HG02798 (cell line): Measurements from ENCODE around the gene SGPL1.

Source experiments
- ATAC-seq: cut with Tn5 transposase; IDR thresholded peaks from one replicate; pipeline ENCODE4 v1.9.1; 2021; ENCODE audit warnings: mild to moderate bottlenecking; ENCODE audit not compliant: unreplicated experiment, poor library complexity

The SGPL1 gene

DNA sequence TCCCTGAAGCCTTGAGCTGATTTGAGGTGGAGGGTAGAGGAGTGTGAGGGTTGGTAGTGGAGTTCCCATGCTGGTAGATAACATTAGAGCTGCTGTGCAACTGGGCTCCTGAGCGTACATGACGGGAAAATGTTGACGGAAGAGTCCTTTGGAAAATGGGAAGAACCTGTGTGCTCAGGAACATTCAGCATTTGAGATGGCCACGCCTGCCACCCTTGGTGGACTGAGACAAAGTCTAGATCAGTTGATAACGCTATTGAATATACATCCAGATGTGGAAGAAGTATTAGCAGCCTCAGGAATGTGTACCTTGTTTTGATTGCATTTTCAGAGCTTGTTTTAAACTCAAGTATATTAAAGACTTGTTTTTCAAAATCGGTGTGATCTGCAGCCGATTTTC lies 56.5 kb downstream of the SGPL1 start:
- ATAC-seq = no peak

DNA sequence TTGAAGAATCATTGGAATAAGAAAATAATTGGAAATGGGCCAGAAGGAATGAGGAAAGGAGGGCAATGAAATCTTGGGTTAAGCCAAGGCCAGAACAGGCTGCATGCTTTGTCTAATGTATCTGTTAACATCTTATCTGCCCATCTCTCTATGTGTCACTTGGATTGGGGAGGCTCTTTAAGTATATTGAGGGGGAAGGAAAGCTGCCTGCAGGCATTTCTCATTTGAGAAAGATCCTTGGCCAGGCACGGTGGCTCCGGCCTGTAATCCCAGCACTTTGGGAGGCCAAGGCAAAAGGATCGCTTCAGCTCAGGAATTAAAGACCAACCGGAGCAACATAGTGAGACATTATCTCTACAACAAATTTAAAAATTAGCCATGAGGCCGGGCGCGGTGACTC lies 58.3 kb downstream of the SGPL1 start:
- ATAC-seq = no peak

DNA sequence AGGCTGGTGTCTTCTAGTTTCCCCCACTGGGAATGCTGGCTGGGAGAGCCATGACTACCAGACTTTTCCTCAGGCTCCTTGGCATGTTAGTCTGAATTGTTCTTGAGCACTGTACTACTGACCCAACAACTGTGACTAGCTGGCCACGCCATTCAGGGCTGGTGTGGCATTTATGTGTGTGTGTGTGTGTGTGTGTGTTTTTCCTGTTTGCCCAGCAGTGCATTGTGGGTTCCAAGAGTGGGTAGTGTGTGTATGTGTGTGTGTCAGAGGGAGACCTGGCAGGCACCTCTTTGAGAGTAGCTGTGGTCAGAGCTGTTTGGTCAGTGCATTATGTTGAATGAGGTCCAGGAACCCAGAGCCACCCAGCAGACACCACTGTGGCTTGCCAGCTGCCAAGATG lies 63.5 kb downstream of the SGPL1 start:
- no peak for ATAC-seq

DNA sequence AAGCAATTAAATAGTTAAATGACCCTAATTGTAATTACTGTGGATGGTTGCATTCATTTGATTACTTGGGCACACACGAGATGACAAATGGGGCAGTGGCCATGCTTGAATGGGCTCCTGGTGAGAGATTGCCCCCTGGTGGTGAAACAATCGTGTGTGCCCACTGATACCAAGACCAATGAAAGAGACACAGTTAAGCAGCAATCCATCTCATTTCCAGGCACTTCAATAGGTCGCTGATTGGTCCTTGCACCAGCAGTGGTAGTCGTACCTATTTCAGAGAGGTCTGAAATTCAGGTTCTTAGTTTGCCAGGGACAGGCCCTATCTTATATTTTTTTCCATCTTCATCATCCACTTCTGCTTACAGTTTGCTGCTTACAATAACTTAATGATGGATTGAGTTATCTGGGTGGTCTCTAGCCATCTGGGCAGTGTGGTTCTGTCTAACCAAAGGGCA lies 64.4 kb downstream of the SGPL1 start:
- ATAC-seq = no peak

DNA sequence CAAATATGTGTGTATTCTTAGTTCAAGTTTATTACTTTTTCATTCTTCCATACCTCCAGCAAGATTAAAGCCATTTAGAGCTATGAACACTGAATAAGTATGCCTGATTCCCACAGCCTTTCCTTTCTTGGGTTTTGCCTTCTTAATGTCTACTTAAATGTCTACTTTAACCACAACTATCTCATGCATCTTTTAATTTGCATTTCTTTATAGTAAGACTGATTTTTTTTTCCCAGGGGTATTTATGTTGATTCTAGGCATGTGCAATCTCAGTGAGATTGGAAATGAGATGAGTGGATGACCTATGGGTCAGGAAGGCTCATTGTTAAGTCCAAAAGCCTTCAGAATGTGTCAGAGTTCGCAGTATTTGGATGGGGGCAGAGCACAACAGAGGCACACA lies 69.0 kb downstream of the SGPL1 start:
- no peak for ATAC-seq

DNA sequence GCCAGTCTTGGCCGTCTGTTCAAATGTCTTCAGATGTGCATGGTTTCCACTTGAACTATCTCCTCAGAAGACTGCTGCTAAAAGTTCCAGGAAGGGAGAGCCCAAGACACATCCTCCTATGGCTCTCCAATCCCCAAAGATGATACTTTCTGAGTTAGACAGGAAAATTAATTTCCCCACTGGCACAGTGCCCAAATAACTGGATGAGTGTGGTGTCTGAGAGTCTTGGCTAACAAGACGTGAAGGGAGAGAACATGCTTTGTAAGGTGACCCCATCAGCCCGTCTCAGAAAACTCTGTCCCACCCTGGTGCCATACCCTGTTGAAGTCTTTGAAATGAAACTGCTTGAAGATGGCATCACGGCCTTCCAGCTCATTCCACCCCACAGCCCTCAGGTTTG lies 69.7 kb downstream of the SGPL1 start:
- ATAC-seq = no peak

DNA sequence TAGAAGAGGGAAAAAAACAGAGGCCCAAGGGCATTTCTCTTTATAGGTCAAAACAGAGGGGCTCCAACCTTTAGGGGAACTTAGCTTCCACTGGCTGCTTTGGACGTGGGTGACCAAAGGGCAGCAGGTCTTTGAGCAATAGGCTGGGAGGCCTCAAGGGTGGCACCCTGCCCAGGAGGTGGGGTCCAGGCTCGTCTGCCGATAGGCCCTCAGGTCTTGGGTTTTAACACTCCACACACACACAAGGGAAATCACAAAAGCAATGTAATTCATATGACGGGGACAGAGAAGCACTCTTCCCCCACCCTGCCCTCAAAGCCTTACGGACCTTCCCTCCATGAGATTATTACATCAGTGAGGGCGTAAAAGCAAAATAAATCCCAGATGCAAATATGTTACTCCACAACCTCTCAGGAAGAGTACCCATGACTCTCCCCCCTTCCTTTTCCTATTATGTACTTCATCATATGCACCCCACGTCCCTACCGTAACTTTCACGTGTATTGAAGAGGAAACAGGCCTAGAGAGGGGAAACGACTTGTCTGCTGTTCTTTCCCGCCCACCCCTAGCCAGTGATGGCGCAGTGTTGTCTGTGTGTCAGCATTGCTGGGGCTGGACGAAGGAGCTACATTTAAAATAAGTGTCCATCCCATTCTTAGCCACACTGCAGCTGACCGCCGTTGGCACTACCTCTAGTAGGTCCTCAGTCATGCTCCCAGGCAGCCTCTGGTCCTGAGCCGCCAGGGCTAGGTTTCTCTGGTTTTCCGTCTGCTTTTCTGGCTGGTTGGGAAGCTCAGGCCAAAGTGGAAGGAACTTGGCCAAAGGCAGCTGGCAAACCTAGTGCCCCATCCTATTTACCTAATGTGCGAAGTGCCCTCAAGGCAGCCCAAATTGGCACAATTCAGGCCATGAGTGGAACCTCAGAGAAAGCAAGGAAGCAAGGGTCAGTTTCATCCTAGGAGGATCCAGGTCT lies 70.5 kb downstream of the SGPL1 start:
- ATAC-seq = no peak

DNA sequence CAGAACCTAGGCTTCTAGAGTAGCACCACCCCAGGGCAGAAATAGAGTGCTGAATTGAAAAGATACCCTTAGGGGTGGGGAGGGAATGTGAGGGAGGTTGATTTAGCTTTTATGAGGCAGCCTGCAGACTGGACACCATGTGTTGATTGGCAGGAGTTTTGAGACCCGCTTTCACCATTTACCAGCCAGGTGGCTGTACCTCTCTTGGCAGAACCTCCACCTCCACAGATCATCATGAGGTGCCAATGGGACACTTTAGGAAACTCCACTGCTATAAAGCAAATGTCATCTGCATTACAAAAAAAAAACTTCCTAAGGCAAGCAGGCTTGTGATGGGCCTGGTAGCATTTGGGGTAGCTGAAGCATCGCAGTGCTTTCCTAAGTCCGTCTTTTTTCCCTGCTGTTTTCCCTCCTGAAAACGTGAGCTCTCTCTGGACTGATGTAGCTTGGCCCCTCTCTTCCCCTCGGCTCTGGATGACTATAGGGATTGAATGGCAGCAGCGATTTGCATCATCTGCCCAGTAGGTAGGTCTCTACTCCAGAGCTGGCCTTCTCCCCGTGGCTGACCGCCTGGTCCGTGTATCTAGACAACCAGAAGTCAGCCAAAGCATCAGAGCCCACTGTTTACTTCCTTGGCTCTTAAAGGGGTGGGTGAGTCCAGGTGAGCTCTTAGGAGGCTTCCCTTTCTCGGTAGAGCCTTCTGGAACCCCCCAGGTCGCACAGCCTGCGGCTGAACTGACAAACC lies 71.3 kb downstream of the SGPL1 start:
- no peak for ATAC-seq

DNA sequence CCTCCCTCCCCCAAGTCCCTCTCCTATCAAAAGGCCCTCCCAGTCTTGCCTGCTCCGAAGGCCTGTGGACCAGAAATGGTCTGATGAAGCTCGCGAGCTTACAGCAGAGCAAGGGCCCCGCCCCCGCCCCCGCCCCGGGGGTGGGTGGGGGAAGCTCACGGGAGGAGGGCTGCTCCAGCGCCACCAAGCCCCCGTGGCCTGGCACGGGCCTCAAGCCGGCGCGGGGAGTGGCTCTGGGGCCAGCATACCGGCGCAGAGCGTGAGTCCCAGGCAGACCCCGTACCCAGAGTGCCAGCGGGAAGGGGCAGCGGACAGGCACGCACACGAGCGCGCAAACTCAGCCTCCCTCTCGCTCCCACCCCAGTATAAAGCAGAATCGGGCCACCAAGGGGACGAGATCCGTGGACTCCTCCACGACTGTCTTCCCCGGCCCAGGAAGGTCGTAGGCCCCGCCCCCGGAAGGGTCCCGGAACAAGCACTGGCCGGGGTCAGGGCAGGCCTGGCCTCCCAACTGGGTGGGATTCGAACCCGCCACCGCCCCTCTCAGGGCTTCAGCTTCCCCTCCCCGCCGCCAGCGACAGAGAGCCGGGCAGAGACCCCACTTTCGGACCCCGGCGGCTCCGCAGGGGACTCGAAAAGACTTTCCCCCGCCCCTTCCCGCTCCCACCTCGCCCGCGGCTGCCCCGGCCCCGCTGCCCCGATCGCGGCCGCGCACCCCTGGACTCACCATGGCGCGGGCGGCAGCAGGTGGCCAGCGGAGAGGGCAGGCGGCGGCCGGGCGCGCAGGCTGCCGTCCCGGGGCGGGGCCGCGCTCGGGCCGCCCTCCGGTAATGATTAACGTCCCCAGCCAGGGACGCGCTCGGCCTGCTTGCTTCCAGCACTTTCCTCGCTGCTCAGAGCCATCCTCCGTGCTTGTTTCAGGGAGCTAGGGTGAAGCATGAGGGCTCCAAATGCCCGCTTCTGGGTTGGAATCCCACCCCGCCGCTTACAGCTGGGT lies 72.4 kb downstream of the SGPL1 start, which contains the start of gene PCBD1:
PCBD1 (minus strand) TSS at position 762 of the 997 bp plus-strand sequence; CDS start at position 730, 32 bp downstream.
- peak; percentile 76 for ATAC-seq

DNA sequence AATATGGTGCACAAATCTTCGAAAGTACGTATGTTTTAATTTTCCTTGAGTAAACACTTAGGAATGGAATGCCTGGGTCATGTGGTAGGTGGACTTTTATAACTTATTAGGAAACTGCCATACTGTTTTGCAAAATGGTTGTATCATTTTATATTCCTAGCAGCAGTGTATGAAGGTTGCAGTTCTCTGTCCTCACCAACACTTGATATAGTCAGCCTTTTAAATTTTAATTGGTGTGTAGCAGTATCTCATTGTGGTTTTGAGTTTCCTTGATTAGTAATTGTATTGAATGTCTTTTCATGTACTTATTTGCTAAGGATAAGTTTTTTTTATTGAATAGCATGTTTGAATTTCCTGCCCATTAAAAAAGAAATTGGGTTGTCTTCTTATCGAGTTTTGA lies 73.5 kb downstream of the SGPL1 start:
- no peak for ATAC-seq

DNA sequence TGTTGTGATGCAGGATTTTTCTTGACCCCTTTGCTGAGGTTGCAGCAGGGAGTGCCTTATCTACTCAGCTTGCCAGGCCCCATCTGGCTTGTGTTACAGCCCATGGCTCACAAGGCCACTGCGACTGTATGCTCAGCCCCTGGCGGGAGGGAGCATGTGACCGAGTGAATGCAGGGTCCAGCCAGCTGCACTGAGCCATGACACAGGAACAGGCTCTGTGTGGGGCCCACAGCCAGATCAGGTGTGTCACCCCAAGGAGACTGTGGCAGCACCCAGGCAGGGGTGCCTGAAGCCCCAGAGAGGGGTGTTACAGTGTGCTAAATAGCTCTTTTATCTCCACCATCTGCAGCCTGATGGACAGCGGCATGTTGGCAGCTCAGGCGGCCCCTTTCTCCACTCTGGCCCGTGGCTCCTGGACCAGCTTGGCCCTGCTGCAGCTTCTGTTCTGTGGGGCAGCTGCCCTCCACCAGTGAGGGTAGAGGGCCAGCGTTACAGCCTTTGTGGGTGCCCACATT lies 75.2 kb downstream of the SGPL1 start:
- no peak for ATAC-seq

DNA sequence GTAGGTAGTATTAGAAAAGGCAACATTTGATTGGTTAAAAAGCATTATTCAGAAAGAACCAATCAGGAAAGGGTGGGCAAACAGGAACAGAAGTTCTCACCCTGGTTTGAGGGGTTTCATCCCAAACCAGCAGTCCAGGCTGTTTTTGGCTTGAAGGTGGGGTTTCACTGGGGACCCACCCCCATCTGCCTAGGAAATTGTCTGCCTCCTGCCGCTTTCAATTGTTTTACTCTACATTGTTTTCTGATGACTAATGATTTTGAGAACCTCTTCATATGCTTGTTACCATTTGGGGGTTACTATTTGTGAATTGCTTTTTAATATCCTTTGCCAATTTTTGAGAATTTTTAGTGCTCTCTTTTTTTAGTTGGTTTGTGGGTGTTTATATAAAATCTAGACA lies 75.9 kb downstream of the SGPL1 start:
- no peak for ATAC-seq

DNA sequence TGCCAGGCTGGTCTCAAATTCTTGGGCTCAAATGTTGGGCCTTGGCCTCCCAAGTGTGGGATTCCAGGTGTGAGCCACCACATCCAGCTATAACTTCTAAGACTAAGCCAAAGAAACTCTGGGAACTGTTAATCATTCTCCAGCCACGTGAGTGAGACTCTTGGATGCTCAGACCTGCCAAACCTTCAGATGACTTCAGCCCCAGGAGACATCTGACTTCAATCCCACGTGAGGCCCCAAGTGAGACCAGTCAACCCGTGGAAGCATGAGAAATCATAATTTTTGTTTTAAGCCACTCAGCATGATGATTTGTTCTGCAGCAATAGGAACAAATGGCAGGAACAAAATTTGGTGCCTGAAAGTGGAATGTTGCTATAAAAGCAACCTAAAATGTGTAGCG lies 76.9 kb downstream of the SGPL1 start:
- ATAC-seq = no peak

DNA sequence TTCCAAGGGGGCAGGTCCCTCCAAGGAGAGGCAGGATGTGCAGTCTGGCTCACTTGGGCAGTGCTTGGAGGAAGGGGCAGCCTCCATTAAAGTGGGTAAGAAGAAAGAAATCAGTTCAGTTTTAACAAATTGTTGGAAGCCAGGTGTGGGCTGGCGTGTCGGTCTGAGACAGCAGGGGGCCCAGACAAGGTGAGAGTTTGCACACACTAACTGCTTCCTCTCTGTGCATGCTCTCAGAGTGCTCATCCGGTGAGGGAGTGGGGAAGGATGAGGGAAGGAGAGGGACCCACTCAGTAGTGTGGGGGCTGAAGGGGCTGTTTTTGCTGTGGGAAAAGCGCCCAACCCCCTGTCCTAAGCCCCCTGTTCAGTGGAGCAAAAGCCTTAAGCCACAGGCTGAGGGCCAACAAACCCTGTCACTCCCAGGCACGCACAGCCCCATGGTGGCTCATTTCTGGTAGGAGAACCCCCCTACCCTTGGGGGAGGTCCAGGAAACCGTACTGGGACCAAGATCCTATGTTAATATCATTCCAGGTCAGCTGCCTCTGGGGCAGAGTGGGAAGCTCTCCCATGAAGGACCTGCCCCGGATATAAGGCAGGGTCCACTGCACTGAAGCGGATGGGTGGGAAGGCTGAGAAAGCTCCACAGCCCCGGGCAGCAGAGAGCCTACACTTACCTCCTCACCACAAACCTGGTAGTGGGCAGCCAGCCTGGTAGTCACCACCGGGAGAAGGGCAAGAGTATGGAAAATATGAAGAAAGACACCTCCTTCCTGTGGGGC lies 77.7 kb downstream of the SGPL1 start:
- ATAC-seq = no peak

DNA sequence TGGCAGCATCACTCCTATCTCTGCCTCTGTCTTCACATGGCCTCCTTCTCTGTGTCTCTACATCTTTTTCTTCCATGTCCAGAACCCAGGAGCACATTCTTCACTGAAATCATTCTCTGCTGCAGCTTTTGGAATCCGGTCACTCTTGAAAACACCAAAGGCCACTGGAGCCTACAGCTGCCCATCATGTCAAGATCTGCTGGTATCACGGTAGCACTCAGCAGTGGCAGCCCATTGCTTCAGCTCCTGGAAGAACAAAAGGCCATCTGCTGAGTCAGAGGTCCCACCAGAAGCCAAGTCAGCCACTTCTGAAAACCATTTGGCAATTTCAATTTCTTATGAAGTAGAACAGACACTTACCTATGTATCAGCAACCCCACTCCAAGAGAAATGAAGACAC lies 78.7 kb downstream of the SGPL1 start:
- ATAC-seq = no peak

DNA sequence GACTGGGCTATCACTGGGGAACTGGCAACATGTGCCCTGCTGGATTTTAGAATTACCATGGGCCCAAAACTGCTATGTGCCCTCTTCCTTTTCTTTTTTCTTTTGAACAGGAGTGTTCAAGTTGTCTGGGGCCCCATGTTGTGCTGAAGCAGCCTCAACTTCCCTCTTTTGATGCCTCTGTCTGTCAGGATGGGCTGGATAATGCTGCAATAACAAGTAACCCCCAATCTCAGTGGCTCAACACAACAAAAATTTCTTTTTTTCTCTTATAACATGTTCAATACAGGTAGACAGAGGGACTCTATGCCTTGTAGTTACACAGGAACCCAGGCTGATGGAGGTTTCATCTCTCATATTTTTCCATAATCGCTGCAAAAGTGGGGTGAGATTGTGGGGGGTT lies 80.8 kb downstream of the SGPL1 start:
- no peak for ATAC-seq

DNA sequence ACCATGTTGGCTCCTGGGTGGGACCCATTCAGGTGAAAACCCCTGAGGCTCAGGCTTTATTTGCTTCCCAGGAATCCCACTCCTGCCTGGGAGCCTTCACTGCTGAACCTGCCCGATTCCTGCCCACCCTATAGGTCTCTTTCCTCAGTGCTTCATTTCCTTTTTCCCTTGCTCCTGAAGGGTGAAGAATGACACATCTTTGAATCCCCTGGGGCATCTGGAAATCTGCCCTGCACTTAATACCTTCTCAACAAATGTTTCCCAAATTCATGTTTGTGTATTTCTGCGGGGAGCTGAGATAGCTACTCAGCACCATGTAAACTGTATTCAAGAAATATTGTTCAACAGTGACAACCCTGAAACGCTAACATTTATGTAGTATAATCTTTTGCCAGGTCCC lies 82.9 kb downstream of the SGPL1 start:
- ATAC-seq = no peak

DNA sequence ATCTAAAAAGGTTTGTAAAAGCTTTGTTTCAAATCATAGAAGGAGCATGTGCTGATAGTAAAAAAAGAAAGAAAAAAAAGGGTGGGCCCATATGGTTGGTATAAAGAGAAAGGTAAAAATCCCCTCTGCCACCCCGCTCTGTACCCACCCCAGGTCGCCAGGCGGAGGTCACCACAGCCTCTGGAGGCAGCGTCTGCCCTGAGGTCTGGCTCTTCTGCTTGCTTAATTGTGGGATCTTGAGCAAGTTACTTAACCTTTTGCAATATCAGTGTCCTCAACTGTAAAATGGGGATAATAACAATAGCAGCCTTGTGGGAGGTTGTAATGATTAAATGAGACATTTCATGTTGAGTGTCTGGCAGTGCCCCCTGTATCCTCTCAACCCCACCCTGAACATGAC lies 83.3 kb downstream of the SGPL1 start:
- ATAC-seq = no peak

DNA sequence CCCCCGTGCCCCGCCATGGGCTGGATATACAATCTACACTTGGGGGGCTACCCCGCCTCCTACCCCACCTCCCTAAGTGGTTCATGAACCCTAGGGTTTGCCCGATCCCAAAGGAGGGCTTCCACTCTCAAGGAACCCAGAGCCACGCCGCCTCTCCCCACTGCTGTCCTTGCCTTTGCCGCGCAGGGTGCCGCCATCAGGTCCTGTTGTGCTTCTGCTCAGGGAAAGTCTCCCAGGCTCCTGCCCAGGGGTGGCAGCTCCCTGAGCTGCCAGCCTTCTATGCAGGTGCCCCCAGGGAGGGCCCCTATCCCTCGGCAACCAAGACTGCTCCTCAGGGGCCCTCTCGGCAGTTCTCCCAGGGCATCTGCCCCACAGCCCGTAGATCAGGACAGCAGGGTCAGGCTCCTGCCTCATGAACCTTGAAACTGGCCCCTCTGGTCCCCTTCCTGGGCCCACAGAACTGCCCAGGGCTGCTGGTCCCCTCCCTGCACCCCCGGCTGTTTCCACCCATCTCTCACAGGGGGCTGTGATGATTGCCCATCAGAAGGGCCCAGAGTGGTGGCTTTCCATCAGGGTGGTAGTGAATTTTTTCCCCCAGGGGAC lies 85.6 kb downstream of the SGPL1 start:
- no peak for ATAC-seq
